ENCODE results near the gene IGSF6. TPM values are rescaled to one million over a fixed set of nuclear protein-coding genes. Genes with fewer than 3 reads are reported as not detected.

IGSF6 gene
- total and polyA plus RNA-seq, 2 of the 13 experiments (the other 11 are each of a cell fraction or from before 2014, with no cell fraction given): not detected

DNA sequence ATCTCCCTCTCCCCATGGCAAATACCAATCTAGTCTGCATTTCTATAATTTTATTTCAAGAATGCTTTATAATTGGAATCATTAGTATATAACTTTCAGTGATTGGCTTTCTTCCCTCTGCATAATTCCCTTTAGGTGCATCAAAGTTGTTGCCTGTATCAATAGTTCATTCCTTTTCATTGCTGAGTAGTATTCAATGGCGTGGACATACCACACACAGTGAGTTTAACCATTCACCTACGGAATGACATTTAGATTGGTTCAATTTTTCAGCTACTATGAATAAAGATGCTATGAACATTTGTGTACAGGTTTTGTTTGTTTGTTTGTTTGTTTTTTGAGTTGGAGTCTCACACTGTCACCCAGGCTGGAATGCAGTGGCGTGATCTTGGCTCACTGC is 21.1 kb upstream of the IGSF6 start:
- 42% methylated on average over 3 of the region's 3 CpGs for WGBS (ENCODE audit: low lambda C conversion rate)
- BruUV-seq (replicated peaks): no TSS peak
- Histone ChIP-seq H3K4me1 (ENCODE audit: insufficient read depth, low read length) (peaks cover 12% of the 10 kb centered on the region), H4K20me1 (ENCODE audit: insufficient read depth, low read length) (no peaks in the 10 kb centered on the region), H3K4me2 (ENCODE audit: low read depth, low read length) (no peak overlapping the region), H3K36me3 (replicated peaks in 1 of 2; ENCODE audit: control insufficient read depth in 1 of 2, insufficient read depth in 2 of 2, low read length in 2 of 2) (no peaks in the 10 kb centered on the region), H3K9ac (ENCODE audit: insufficient read depth, low read depth, low read length) (no peak overlapping the region), H3K27me3 (ENCODE audit: control insufficient read depth in 1 of 2, insufficient read depth in 2 of 2, low read length in 2 of 2) (no peaks in the 10 kb centered on the region), H3K4me3 (replicated peaks in 1 of 3; ENCODE audit: insufficient read depth in 1 of 3, low read depth in 2 of 3, low read length in 3 of 3) (no peak overlapping the region), H3K9me3 (ENCODE audit: low read length) (no peaks in the 10 kb centered on the region), H3K79me2 (ENCODE audit: insufficient read depth, low read length) (no peaks in the 10 kb centered on the region), H3K27ac (ENCODE audit: extremely low read length, insufficient read depth, low read length) (no peak overlapping the region), H2AFZ (ENCODE audit: low read length) (no peak overlapping the region)
- ATAC-seq (no peak), DNase-seq (ENCODE audit: low spot score) (no peak), FAIRE-seq (no peak)
- ChIA-PET CTCF (ENCODE audit: low intra/inter-chr PET ratio, low total read pairs) (no interaction called here), POLR2A (no interaction called here)
- intact Hi-C loops (cut with micrococcal nuclease; ENCODE audit: unreplicated experiment) (no loop called here), in situ Hi-C loops (cut with HindIII; ENCODE audit: extremely low pct_ligation_motif_present, low pct_unique_long_range_greater_than_20kb) (no loop called here)
- TF ChIP-seq RBAK (CRISPR knock-in tag; IDR thresholded peaks at IDR 0.05) (no peak), ZNF639 (CRISPR knock-in tag; conservative IDR thresholded peaks at IDR 0.05) (no peak), SIX4 (CRISPR knock-in tag; IDR thresholded peaks at IDR 0.05) (no peak), ATF3 (CRISPR knock-in tag; IDR thresholded peaks at IDR 0.05) (no peak), E2F2 (CRISPR knock-in tag; IDR thresholded peaks at IDR 0.05; ENCODE audit: borderline replicate concordance) (no peak), SP1 (IDR thresholded peaks at IDR 0.05) (no peak), SP1 (CRISPR knock-in tag; IDR thresholded peaks at IDR 0.05) (no peak)
- TF ChIP-seq, protein P1, sequence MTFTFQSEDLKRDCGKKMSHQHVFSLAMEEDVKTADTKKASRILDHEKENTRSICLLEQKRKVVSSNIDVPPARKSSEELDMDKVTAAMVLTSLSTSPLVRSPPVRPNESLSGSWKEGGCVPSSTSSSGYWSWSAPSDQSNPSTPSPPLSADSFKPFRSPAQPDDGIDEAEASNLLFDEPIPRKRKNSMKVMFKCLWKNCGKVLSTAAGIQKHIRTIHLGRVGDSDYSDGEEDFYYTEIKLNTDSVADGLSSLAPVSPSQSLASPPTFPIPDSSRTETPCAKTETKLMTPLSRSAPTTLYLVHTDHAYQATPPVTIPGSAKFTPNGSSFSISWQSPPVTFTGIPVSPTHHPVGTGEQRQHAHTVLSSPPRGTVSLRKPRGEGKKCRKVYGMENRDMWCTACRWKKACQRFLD (CRISPR knock-in tag; IDR thresholded peaks at IDR 0.05; ENCODE audit: borderline replicate concordance): no peak
- TF ChIP-seq, protein P2, sequence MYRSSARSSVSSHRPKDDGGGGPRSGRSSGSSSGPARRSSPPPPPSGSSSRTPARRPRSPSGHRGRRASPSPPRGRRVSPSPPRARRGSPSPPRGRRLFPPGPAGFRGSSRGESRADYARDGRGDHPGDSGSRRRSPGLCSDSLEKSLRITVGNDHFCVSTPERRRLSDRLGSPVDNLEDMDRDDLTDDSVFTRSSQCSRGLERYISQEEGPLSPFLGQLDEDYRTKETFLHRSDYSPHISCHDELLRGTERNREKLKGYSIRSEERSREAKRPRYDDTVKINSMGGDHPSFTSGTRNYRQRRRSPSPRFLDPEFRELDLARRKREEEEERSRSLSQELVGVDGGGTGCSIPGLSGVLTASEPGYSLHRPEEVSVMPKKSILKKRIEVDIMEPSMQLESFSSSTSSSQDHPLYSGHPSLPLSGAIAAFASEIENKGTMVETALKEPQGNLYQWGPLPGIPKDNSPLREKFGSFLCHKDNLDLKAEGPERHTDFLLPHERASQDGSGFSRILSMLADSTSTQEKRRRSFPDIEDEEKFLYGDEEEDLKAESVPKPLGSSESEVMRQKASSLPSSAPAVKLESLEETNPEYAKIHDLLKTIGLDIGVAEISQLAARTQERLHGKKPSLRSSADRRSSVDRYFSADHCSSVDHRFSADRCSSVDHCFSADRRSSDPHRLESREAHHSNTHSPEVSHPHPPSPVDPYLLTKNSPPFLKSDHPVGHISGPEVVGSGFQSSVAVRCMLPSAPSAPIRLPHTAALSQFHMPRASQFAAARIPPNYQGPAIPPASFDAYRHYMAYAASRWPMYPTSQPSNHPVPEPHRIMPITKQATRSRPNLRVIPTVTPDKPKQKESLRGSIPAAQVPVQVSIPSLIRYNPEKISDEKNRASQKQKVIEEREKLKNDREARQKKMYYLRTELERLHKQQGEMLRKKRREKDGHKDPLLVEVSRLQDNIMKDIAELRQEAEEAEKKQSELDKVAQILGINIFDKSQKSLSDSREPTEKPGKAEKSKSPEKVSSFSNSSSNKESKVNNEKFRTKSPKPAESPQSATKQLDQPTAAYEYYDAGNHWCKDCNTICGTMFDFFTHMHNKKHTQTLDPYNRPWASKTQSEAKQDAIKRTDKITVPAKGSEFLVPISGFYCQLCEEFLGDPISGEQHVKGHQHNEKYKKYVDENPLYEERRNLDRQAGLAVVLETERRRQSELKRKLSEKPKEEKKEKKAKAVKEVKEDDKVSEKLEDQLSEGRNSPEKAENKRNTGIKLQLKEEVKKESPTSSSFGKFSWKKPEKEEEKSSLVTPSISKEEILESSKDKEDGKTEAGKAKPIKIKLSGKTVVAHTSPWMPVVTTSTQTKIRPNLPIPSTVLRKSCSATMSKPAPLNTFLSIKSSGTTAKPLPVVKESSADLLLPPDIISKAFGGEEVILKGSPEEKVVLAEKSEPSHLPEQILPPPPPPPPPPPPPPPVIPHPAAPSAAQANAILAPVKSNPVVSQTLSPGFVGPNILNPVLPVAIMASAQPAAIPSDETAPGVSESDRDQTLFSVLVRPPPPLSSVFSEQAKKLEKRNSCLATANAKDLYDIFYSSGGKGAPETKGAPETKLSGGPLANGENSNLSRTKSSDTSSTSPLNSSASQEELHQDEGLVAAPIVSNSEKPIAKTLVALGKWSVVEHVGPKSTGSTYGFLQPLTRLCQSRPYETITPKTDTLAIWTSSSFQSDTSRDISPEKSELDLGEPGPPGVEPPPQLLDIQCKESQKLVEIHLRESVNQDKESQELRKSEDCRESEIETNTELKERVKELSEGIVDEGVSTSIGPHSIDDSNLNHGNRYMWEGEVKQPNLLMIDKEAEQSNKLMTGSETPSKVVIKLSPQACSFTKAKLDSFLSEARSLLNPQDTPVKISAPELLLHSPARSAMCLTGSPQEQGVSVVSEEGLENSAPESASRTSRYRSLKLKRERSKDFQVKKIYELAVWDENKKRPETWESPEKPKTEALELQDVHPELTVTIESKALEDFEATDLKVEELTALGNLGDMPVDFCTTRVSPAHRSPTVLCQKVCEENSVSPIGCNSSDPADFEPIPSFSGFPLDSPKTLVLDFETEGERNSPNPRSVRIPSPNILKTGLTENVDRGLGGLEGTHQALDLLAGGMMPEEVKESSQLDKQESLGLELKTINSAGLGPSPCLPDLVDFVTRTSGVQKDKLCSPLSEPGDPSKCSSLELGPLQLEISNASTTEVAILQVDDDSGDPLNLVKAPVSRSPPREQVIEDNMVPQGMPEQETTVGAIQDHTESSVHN (CRISPR knock-in tag; IDR thresholded peaks at IDR 0.05): no peak
